HG02970 (cell line): ENCODE data around the gene PRR23B.

Source experiments
- ATAC-seq: cut with Tn5 transposase; IDR thresholded peaks from one replicate; pipeline ENCODE4 v1.9.1; 2021; ENCODE audit warnings: mild to moderate bottlenecking, moderate library complexity, moderate number of reproducible peaks; ENCODE audit not compliant: unreplicated experiment, low FRiP score

PRR23B gene

GRCh38 chr3:138975351-138975750 lies 45.4 kb downstream of the PRR23B start:
- no peak for ATAC-seq

GRCh38 chr3:138974462-138974861 lies 46.3 kb downstream of the PRR23B start:
- ATAC-seq, result no peak

GRCh38 chr3:138972941-138973340 lies 47.8 kb downstream of the PRR23B start:
- ATAC-seq, result no peak

GRCh38 chr3:138971766-138972320 lies 48.9 kb downstream of the PRR23B start:
- ATAC-seq, result no peak
